Duodenal mucosa (tissue), 2 donors: ENCODE data around the gene ZNF497.

Experiments used
- H3K27ac ChIP-seq: one replicate; pipeline ENCODE4 v1.7.0; 2013; ENCODE audit warnings: low read depth, low read length
- H3K27me3 ChIP-seq, 2 donors: one replicate each; pipeline ENCODE4 v1.7.0; 2013; ENCODE audit warnings: low read length in 2 of 2, control low read depth in 1 of 2; ENCODE audit not compliant: insufficient read depth in 2 of 2, control insufficient read depth in 1 of 2
- H3K36me3 ChIP-seq, 2 donors: one replicate each; pipeline ENCODE4 v1.7.0; 2013; ENCODE audit warnings: low read length in 2 of 2, control low read depth in 1 of 2; ENCODE audit not compliant: insufficient read depth in 2 of 2, control insufficient read depth in 1 of 2
- H3K4me1 ChIP-seq, 2 donors: one replicate each; pipeline ENCODE4 v1.7.0; 2013; ENCODE audit warnings: low read length in 2 of 2, control low read depth in 1 of 2; ENCODE audit not compliant: insufficient read depth in 2 of 2, control insufficient read depth in 1 of 2
- H3K4me3 ChIP-seq, 2 donors: one replicate each; pipeline ENCODE4 v1.7.0; 2013; ENCODE audit warnings: low read length in 2 of 2, low read depth in 1 of 2
- H3K9ac ChIP-seq, 2 donors: one replicate each; pipeline ENCODE4 v1.7.0; 2013; ENCODE audit warnings: low read length in 2 of 2, low read depth in 1 of 2
- H3K9me3 ChIP-seq, 2 donors: one replicate each; pipeline ENCODE4 v1.7.0; 2013; ENCODE audit warnings: low read length in 2 of 2, control low read depth in 1 of 2; ENCODE audit not compliant: control insufficient read depth in 1 of 2

ZNF497 gene

DNA sequence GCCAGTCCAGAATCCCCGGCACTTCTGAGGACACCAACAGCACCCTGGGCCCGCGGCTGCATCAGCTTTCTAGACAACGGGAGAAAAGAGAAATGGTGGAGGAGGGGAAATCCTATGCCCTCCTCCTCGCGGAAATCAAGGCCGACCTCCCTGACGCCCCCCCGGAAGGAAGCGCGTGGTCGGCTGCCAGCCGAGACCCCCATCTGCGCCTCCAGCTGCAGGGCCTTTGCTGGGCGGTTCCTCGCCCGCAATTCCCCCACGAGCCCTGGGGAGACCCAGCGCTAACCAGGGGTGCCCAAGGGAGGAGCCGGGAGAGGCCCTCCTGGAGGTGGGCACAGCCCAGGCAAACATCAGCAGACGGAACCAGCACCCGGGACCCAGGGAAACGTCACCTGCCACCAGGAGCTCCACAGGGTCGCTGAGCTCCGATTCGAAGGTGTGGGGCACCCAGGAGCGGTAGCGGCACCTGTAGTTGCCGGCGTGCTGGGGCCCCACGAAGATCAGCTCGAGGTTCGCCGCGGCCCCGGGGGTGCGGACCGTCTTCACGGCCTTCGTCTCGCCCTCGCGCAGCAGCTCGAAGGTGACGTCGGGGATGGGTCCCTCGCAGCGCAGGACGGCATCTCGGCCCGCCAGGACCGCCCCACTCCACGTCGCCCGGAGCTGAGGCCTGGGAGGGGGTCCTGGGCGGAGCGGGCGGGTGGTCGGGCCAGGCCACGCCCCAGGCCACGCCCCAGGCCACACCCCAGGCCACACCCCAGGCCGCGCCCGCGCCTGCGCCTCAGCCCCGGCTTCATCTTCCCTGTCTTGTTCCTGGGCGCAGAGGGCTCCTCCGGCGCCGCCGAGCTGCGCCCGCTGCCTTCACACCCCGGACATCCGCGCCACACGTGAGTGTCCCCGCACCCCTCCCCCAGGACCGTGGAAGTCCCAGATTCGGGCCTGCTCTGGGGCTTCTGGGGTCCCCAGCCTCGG, 15.3 kb downstream of the ZNF497 start:
- Histone ChIP-seq H3K27ac (peak overlapping the region; percentile 50), H3K36me3 (no peaks in the 10 kb centered on the region), H3K9ac (peak overlapping the region; percentile 43 to 57), H3K4me3 (peak overlapping the region; percentile 73), H3K9me3 (no peaks in the 10 kb centered on the region), H3K27me3 (peaks cover 0 to 3% of the 10 kb centered on the region in 2 donors), H3K4me1 (no peaks in the 10 kb centered on the region)

DNA sequence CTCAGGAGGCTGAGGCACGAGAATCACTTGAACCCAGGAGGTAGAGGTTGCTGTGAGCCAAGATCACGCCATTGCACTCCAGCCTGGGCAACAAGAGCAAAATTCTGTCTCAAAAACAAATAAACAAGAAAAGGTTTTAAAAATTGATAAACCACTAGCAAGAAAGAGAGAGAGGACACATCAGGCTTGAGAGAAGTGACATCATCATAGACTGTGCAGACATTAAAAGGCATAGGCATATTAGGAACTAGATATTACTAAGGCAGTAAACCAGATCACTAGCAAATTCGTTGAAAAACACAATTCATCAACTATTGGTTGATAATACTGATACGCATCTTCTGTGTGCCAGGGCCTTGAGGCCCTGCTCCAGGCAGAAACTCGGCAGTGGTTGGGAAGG, 17.0 kb downstream of the ZNF497 start:
- Histone ChIP-seq H3K27me3 (peaks cover 0 to 3% of the 10 kb centered on the region in 2 donors), H3K4me3 (no peak overlapping the region)

DNA sequence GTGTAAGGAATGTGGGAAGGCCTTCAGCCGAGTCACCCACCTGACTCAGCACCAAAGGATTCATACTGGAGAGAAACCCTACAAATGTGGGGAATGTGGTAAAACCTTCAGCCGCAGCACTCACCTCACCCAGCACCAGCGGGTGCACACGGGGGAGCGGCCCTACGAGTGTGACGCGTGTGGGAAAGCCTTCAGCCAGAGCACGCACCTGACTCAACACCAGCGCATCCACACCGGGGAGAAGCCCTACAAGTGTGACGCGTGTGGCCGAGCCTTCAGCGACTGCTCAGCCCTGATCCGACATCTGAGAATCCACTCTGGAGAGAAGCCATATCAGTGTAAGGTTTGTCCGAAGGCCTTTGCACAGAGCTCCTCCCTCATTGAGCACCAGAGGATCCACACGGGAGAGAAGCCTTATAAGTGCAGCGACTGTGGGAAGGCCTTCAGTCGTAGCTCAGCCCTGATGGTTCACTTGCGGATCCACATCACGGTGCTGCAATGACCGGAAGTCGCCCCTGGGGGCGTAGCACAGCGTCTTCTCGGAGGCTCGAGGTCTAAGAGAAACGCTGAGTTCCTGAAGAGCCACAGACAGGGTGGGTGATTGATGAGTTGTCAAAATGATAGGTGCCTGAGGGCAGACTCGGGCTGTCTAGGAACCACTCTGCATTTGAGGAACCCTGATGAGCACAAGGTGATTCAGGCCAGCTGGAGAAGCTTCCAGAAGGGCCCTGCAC, 23.6 kb downstream of the ZNF497 start:
- H3K36me3 ChIP-seq = peaks cover 8 to 50% of the 10 kb centered on the region in 2 donors
- no peak overlapping the region for H3K4me3 ChIP-seq
- H3K4me1 ChIP-seq = no peaks in the 10 kb centered on the region
- peaks cover 0 to 6% of the 10 kb centered on the region in 2 donors for H3K9me3 ChIP-seq
- no peak overlapping the region for H3K27ac ChIP-seq
- no peaks in the 10 kb centered on the region for H3K27me3 ChIP-seq
- H3K9ac ChIP-seq = no peak overlapping the region

More for the DNA sequence above, 17.0 kb downstream of the ZNF497 start:
- H3K36me3 ChIP-seq = peaks cover 0 to 13% of the 10 kb centered on the region in 2 donors
- H3K27ac ChIP-seq = no peak overlapping the region
- H3K9ac ChIP-seq = no peak overlapping the region
- no peaks in the 10 kb centered on the region for H3K4me1 ChIP-seq
- no peaks in the 10 kb centered on the region for H3K9me3 ChIP-seq

DNA sequence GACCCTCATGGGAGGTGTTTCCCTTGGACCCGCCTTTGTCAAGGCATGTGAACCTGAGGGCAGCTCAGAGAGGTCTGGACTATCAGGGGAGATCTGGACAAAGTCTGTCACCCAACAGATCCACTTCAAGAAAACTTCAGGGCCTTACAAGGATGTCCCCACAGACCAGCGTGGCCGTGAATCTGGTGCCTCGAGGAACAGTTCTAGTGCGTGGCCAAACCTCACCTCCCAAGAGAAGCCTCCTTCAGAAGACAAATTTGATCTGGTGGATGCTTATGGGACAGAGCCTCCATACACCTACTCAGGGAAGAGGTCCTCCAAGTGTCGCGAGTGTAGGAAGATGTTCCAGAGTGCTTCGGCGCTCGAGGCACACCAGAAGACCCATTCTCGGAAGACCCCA, 24.2 kb downstream of the ZNF497 start:
- H3K9ac ChIP-seq = no peak overlapping the region

DNA sequence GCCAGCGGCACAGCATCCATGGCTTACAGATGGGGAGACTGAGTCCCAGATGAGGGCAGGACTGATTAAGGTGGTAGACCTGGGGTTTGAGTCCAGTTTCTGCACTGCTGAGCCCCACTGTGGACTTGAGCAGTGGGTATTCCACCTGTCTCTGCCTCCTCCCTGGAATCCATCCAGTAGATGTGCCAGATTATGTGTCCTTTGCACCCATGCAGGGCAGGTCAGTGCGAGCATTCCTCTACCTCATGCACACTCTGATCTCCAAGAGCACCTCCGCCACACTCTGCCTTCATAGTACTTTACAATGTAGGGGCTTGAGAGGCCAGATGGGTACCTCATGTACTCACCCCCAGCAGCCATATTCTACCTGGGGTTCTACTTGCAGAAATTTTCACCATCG, 25.7 kb downstream of the ZNF497 start:
- Histone ChIP-seq H3K36me3 (peaks cover 8 to 49% of the 10 kb centered on the region in 2 donors), H3K4me3 (no peak overlapping the region), H3K9me3 (peaks cover 0 to 6% of the 10 kb centered on the region in 2 donors), H3K27me3 (no peaks in the 10 kb centered on the region), H3K9ac (no peak overlapping the region), H3K27ac (no peak overlapping the region), H3K4me1 (no peaks in the 10 kb centered on the region)

More for the DNA sequence above, 24.2 kb downstream of the ZNF497 start:
- Histone ChIP-seq H3K9me3 (peaks cover 0 to 6% of the 10 kb centered on the region in 2 donors), H3K4me1 (no peaks in the 10 kb centered on the region), H3K4me3 (no peak overlapping the region), H3K27ac (no peak overlapping the region), H3K36me3 (peaks cover 8 to 50% of the 10 kb centered on the region in 2 donors), H3K27me3 (no peaks in the 10 kb centered on the region)

DNA sequence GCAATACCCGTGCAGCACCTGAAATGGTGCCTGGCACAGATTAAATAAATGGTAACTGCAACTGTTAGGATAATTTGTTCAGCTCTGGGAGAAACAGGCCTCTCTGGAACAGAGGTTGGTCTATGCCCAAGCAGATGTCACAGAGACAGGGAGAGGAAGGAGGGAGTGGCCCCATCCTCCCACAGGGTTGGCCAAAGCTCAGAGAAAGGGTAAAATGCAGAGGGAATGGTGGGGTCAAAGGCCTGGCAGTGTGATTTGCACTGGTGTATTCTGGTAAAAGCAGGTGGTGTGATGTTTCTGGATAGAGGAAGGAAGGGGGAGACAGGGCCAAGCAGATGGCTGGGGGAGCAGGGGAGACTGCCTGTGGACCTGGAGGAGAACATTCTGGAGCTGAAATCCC, 26.3 kb downstream of the ZNF497 start:
- Histone ChIP-seq H3K4me3 (no peak overlapping the region), H3K36me3 (peaks cover 8 to 43% of the 10 kb centered on the region in 2 donors)

DNA sequence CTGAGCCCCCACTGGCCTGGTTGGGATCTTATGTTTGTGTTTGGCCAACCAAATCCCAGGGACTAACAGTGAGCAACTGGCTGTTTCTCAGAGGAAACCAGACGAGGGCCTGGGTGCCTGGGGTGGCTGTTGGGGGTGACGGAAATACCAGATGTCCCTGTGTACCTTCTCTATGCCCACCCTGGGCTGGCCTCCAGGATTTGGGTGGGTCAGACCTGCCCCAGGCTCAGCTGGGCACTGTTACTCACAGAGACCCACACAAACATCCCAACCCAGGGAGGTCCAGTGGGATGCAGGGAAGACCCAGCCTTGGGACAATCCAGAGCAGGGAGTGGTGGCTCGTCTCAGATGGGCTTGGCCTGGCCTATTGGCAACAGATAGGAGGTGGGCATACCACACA, 26.9 kb downstream of the ZNF497 start:
- H3K9me3 ChIP-seq = peaks cover 0 to 6% of the 10 kb centered on the region in 2 donors
- no peak overlapping the region for H3K27ac ChIP-seq
- H3K4me3 ChIP-seq = no peak overlapping the region

More for the DNA sequence above, 26.3 kb downstream of the ZNF497 start:
- H3K27ac ChIP-seq = no peak overlapping the region
- H3K9me3 ChIP-seq = peaks cover 0 to 6% of the 10 kb centered on the region in 2 donors
- H3K27me3 ChIP-seq = no peaks in the 10 kb centered on the region
- no peaks in the 10 kb centered on the region for H3K4me1 ChIP-seq
- H3K9ac ChIP-seq = no peak overlapping the region

DNA sequence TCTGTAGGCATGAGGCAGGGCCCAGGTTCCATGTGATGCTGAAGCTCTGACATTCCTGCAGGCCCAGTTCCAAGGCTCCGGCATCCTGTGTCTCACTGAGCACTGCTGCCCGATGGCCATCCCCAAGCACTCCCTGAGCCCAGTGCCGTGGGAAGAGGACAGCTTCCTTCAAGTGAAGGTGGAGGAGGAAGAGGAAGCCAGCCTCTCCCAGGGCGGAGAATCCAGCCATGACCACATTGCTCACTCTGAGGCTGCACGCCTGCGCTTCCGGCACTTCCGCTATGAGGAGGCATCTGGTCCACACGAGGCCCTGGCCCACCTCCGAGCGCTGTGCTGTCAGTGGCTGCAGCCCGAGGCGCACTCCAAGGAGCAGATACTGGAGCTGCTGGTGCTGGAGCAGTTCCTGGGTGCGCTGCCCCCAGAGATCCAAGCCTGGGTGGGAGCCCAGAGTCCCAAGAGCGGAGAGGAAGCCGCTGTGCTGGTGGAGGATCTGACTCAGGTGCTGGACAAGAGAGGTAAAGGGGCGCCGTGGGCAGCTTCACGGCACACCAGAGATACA, 27.8 kb downstream of the ZNF497 start:
- Histone ChIP-seq H3K4me3 (no peak overlapping the region), H3K4me1 (no peaks in the 10 kb centered on the region), H3K27ac (no peak overlapping the region), H3K27me3 (no peaks in the 10 kb centered on the region), H3K9me3 (peaks cover 0 to 6% of the 10 kb centered on the region in 2 donors), H3K36me3 (peaks cover 8 to 36% of the 10 kb centered on the region in 2 donors), H3K9ac (no peak overlapping the region)

More for the DNA sequence above, 26.9 kb downstream of the ZNF497 start:
- peaks cover 8 to 37% of the 10 kb centered on the region in 2 donors for H3K36me3 ChIP-seq
- H3K27me3 ChIP-seq = no peaks in the 10 kb centered on the region
- no peak overlapping the region for H3K9ac ChIP-seq
- no peaks in the 10 kb centered on the region for H3K4me1 ChIP-seq

DNA sequence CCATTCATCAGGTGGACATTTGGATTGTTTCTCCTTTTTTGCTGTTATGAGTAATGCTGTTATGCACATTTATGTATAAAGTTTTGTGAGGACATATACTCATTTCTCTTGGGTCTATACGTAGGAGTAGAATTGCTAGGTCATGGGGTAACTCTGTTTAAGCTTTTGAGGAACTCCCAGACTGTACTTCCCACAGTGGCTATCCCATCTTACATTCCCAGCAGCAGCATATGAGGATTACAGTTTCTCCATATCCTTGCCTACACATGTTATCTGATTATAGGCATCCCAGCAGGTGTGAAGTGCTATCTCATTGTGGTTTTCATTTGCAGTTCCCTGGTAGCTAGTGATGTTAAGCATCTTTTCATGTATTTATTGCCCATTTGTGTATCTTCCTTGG, 29.9 kb downstream of the ZNF497 start:
- Histone ChIP-seq H3K9ac (no peak overlapping the region), H3K36me3 (peaks cover 8 to 15% of the 10 kb centered on the region in 2 donors), H3K9me3 (no peaks in the 10 kb centered on the region), H3K27ac (no peak overlapping the region), H3K4me3 (no peak overlapping the region), H3K4me1 (peaks cover 6 to 9% of the 10 kb centered on the region in 2 donors), H3K27me3 (no peaks in the 10 kb centered on the region)
